GM19025 (cell line): ENCODE results near the gene CRK.
"Not testable (repeated sequence)": the region's sequence is repeated elsewhere in the genome, so short reads cannot be mapped to it uniquely, and the experiment has no call there.

Experiments used
- ATAC-seq: cut with Tn5 transposase; IDR thresholded peaks from one replicate; pipeline ENCODE4 v1.9.1; 2021; ENCODE audit warnings: mild to moderate bottlenecking, low read depth, moderate library complexity; ENCODE audit not compliant: unreplicated experiment

The CRK gene

DNA sequence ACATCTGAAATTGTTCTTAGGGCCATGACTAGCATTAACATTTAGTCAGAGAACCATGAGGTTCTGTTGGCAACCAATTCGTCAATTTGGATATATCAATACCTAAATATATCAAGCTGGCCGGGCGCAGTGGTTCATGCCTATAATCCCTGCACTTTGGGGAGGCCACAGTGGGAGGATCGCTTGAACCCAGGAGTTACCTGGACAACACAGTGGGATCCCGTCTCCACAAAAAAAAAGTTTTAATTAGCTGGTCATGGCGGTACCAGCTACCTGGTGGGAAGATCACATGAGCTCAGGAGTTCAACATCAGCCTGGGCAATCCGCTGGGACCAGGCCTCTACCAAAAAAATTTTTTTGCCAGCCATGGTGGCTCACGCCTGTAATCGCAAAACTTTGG is 64.5 kb downstream of the CRK start:
- no peak for ATAC-seq

- ATAC-seq = no peak
Measured at GRCh38 chr17:1390432-1391367, 65.3 kb downstream of the CRK start.

- ATAC-seq = not testable (repeated sequence)
Measured at GRCh38 chr17:1387490-1388227, 68.4 kb downstream of the CRK start.

GRCh38 chr17:1386675-1387190 is 69.3 kb downstream of the CRK start:
- ATAC-seq = not testable (repeated sequence)

- ATAC-seq = no peak
Measured at GRCh38 chr17:1386265-1386664, 69.8 kb downstream of the CRK start.

DNA sequence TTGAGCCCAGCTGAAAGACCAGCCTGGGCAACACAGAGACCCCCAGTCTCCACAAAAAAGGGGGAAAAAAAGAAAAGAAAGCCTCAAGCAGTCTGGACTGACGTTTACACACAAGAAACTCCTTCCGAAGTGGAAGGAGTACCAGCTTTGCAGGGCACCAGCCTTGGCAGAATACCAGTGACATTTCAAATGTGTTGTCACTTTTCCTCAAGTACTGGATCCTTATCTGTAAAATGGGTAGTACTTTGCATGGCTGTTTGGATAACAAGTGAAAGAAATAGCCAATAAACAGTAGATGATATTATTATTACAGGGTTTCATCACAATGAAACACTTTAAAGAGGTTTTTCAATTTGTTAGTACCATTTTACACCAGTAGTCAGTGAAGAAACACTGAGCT is 70.2 kb downstream of the CRK start:
- ATAC-seq = no peak

DNA sequence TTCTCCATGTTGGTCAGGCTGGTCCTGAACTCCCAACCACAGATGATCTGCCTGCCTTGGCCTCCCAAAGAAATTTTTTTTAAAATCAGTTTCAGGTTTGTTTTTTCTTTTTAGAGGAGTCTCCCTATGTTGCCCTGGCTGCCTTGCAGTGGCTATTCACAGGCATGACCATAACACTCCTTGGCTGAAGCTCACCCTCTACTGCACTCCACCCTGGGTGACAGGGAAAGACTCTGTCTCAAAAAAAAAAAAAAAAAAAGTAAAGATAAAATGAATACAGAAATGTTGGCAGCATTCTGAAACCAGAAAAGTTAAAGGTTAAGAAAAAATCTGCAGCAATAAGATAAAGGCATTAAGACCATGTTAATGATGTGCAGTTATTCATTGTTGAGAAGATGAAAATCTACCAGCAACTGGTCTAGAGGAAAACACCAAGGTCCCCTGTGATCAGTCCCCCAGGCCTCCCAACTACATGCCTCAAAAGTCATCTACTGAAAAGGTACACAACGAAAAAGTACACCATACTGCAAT is 71.1 kb downstream of the CRK start:
- no peak for ATAC-seq

GRCh38 chr17:1379930-1380313 is 76.1 kb downstream of the CRK start:
- no peak for ATAC-seq

- ATAC-seq = no peak
Measured at GRCh38 chr17:1379208-1379929, 76.7 kb downstream of the CRK start.

DNA sequence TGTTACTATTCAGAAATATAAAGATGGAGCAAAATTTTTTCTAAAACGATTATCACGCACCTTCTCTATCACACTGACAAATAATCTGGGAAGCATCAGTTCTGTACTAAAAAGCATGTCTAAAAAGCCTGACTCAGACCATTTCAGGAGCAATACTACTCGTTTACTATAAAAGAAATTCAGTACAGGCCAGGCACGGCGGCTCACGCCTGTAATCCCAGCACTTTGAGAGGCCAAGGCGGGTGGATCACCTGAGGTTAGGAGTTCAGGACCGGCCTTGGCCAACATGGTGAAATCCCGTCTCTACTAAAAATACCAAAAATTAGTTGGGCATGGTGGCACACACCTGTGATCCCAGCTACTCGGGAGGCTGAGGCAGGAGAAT is 77.6 kb downstream of the CRK start:
- not testable (repeated sequence) for ATAC-seq

DNA sequence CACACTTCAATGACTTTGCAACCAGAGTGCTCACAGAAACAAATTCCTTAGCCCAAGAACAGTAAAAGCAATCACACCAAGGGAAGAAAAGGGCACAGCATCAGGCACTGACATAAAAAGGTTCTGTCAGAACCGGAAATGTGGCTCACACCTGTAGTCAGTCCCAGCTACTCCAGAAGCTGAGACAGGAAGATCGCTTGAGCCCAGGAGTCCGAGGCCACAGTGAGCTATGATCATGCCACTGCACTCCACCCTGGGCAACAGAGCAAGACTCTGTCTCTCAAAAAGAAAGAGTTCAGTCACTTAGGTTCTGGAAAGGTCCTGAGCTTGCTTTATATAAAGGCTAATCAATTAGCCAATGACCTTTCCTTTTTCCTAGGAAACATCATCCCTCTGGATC is 78.7 kb downstream of the CRK start:
- ATAC-seq = no peak

DNA sequence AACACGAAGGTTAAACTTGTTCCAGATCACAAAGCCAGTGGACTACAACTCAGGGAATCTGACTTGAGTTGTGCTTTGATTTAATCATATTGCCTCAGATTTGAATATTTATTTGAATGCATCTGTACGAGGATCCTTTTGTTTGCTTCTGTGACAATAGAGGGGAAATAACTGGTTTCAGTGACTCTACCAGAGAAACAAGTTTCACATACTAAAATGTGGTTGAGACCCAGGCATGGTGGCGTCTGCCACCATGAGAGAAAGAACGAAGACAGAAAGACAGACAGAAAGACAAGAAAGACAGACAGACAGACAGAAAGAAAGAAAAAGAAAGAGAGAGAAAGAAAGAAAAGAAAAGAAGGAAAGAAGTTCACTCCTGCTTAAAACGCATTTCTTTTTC is 80.0 kb downstream of the CRK start:
- ATAC-seq = no peak

- no peak for ATAC-seq
Measured at GRCh38 chr17:1375615-1376014, 80.4 kb downstream of the CRK start.

DNA sequence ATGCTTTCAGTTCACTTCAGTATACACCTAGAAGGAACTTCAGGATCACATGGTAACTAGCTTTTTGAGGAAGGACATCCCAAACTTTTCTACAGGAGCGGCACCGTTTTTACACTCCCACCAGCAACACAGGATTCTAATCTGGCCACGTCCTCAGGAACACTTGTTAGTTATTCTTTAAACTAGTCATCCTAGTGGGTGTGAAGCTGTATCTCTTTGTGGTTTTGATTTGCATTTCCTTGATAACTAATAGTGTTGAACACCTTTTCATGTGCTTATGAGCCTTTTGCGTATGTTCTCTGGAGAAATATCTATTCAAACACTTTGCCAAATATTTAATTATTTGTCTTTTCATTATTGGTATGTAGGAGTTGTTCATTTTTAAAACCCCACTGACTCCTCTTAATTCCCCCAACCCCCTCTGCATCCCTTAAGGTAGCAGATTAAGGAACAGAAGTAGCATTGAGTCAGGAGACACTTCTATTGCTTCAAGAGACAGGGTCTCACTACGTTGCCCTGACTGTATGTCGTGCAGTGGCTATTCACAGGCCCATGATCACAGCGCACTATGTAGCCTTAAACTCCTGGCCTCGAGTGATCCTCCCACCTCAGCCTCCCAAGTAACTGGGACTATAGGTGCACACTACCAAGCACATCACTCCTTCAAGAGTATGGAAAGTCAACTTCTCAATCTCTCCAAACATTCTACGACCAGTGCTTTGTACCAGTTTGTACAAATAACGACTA is 81.4 kb downstream of the CRK start:
- no peak for ATAC-seq

GRCh38 chr17:1373707-1374237 is 82.3 kb downstream of the CRK start:
- ATAC-seq = no peak

DNA sequence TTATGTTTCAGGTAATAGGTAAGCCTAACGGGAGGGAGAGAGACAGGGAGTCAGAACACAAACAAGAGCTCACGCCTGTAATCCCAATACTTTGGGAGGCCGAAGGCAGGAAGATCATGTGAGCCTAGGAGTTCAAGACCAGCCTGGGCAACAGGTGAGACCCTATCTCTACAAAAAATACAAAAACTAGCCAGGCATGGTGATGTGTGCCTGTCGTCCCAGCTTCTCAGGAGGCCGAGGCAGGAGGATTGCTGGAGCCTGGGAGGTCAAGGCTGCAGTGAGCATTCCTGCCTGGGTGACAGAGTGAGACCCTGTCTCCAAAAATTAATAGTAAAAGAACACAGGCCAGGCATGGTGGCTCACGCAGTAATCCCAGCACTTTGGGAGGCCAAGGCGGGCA is 83.4 kb downstream of the CRK start:
- ATAC-seq = no peak

GRCh38 chr17:1371893-1372590 is 84.0 kb downstream of the CRK start:
- ATAC-seq = no peak
